Activated T-cell treated with anti-CD3 and anti-CD28 coated beads, Interleukin-2, amount 50 U/mL, for 72 hours (primary cell): ENCODE measurements around the gene MYCL. TPM values are rescaled to one million over a fixed set of nuclear protein-coding genes. Genes with fewer than 3 reads are reported as not detected.

Experiments
- ATAC-seq, 2 donors: fragments of 150-1000 bp; cut with Tn5 transposase; replicated peaks in 1 of 2; 2 replicates each; pipeline ENCODE4 v1.10.0; 2021; ENCODE audit warnings: moderate library complexity in 2 of 2, mild to moderate bottlenecking in 1 of 2
- DNase-seq, 2 donors: peaks; one replicate each; pipeline ENCODE4 v3.0.0; 2021 to 2022; ENCODE audit warnings: mixed read lengths in 1 of 2
- H3K27ac Mint-ChIP-seq: one replicate; pipeline ENCODE4 v1.8.0; 2022; ENCODE audit warnings: mild to moderate bottlenecking, moderate library complexity, mixed read lengths
- H3K27me3 Mint-ChIP-seq: one replicate; pipeline ENCODE4 v1.8.0; 2022; ENCODE audit warnings: low read depth, mixed read lengths
- H3K36me3 Mint-ChIP-seq, 2 donors: one replicate each; pipeline ENCODE4 v1.8.0; 2022; ENCODE audit warnings: mixed read lengths in 2 of 2, mild to moderate bottlenecking in 1 of 2; ENCODE audit not compliant: insufficient read depth in 2 of 2
- H3K4me1 Mint-ChIP-seq: one replicate; pipeline ENCODE4 v1.8.0; 2022; ENCODE audit warnings: low read depth, mixed read lengths
- H3K4me3 Mint-ChIP-seq, 2 donors: one replicate each; pipeline ENCODE4 v1.8.0; 2022; ENCODE audit warnings: mild to moderate bottlenecking in 2 of 2, mixed read lengths in 2 of 2, moderate library complexity in 2 of 2
- H3K9me3 Mint-ChIP-seq, 2 donors: one replicate each; pipeline ENCODE4 v1.8.0; 2022; ENCODE audit warnings: mixed read lengths in 2 of 2
- total RNA-seq, 2 donors: library from RNA; stranded (reverse); gene quantifications; one replicate each; pipeline ENCODE4 v1.2.3, GENCODE V29; 2022

The MYCL gene
- total RNA-seq, 2 donors from 2014 or later = 0.30 to 0.70 TPM

DNA sequence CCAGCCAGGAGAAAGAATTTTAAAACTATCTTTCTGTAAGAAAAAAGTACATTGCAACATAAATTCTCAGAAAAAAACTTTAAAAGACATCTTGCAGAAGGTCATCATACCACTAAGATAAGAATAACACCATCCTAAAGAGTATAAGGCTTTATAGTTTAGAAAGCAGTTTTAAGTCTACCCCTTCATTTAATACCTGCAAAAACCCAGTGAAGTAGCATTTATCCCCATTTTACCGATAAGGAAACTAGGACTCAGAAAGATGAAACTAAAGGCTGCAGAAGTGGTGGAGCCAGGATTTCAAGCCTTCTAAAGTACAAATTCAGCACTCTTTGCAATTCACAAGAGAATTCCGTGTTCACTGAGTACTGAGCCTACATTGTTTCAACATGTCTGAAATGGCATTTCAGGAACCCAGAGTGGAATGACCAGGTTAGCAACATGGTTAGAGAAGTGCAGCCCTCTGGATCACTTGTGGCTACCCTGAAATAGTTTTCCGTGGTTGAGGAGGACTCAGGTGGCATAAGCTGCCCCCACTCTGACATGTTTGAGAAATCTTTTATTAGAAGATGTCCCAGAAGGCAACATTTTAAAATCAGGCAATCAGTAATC is 6.7 kb downstream of the MYCL start:
- ATAC-seq (no peak), DNase-seq (no peak)
- Mint-ChIP-seq H3K27me3 (peaks cover 72% of the 10 kb centered on the region), H3K36me3 (no peaks in the 10 kb centered on the region), H3K4me1 (no peaks in the 10 kb centered on the region), H3K4me3 (no peak overlapping the region), H3K27ac (no peak overlapping the region), H3K9me3 (no peaks in the 10 kb centered on the region)

DNA sequence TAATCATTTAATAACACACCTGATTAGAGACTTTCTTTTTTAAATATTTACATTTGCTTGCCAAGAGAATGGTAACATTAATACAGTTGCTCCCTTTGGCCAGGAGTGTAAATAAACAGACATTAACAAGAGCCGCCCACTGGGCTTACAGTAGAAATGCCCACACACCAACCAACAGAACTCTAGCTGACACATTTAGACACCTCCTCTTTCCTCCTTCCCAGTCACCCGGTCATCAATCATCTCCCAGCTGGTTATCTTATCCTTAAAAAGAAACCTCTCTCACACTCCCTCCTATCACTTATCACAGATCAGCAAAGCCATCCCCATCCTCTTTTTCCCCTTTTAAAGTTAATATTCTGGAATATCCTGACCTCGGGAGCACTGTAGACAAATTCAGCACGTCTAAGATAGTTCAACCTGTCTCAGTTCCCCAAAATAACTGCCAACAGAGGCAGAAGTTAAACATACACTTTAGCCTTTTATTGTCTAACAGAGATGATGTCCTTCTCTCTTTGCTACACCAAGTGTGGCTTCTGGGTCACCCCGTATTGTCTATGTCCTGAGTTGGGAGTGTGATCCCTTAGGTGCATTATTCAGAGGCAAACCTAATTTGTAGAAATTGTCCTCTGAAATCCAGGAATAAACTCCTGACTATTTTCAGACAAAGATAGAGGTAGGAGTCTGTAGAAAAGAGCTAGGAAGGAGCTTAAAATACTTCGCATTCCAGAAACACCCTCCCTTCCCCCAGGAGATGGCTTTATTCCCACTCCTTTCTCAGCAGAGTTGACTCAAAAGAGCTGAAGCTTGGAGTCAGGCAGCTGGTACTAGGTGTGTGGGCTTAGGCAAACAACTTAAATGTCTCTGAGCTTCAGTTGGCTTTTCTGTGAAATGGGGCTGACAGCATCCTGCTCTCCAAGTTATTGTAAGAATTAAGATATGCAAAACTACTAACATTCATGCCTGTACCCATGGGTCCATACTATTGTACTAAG is 8.8 kb downstream of the MYCL start:
- Mint-ChIP-seq H3K36me3 (no peaks in the 10 kb centered on the region), H3K27me3 (peaks cover 52% of the 10 kb centered on the region), H3K4me3 (no peak overlapping the region), H3K27ac (no peak overlapping the region), H3K4me1 (no peaks in the 10 kb centered on the region), H3K9me3 (no peaks in the 10 kb centered on the region)
- no peak for ATAC-seq
- no peak for DNase-seq

DNA sequence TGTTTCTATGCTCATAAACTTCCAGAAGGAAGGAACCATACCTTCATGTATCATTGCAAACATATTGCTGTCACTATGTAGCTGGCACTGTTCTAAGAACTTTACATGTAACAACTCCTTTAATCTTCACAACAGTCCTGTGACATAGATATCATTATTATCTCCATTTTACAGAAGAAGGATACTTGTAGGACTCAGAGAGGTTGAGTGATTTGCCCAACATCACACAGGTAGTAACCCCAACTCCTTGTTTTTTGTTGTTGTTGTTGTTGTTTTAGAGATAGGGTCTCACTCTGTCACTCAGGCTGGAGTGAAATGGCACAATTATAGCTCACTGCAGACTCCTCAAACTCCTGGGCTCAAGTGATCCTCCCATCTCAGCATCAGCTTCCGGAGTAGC is 10.8 kb downstream of the MYCL start:
- H3K36me3 Mint-ChIP-seq = no peaks in the 10 kb centered on the region
- H3K4me1 Mint-ChIP-seq = no peaks in the 10 kb centered on the region
- no peak for DNase-seq
- ATAC-seq = no peak
- H3K27me3 Mint-ChIP-seq = peaks cover 38% of the 10 kb centered on the region
- no peaks in the 10 kb centered on the region for H3K9me3 Mint-ChIP-seq
- H3K27ac Mint-ChIP-seq = no peak overlapping the region
- H3K4me3 Mint-ChIP-seq = no peak overlapping the region

DNA sequence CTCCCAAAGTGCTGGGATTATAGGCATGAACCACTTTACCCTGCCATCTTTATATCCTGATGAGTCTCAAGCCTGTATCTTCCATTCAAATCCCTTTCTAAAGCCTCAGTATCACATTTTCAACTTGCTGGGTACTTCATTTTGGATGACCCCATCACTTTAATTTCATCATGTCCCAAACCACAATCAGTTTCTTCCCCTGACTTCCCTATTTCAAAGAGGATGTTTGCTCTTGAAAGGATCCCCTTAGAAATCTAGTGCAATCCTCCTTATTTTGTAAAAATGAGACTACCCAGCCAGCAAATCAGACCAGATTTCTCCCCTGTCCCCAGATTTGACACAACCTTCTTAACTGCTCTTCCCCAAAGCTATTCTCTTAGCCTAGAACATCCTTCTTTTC is 11.4 kb downstream of the MYCL start:
- Mint-ChIP-seq H3K4me1 (no peaks in the 10 kb centered on the region), H3K9me3 (no peaks in the 10 kb centered on the region), H3K4me3 (no peak overlapping the region), H3K27ac (no peak overlapping the region), H3K36me3 (no peaks in the 10 kb centered on the region), H3K27me3 (peaks cover 35% of the 10 kb centered on the region)
- no peak for ATAC-seq
- no peak for DNase-seq

DNA sequence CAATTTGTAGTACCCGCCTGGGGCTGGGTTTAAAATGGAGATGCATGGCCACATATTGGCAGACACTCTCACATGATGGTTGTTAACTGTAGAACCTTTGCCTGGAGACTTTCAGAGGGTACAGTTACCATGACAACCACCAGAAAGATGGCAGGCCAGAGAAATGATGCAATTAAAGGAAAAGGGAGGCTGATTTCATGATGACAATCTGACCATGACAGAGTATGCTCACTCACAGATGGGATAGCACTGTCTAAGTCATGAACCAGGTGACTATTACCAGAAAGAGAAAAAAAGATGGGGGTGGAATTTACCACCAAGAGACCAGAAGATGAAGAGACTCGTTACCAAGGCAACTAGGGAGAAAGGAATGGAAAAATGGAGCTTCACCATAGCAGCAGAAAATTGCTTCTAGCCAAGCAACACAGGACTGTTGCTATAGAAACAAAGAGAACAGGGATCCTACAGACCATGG is 14.9 kb downstream of the MYCL start:
- ATAC-seq = peak; percentile 79 to 80
- DNase-seq = peak; percentile 29 to 31

DNA sequence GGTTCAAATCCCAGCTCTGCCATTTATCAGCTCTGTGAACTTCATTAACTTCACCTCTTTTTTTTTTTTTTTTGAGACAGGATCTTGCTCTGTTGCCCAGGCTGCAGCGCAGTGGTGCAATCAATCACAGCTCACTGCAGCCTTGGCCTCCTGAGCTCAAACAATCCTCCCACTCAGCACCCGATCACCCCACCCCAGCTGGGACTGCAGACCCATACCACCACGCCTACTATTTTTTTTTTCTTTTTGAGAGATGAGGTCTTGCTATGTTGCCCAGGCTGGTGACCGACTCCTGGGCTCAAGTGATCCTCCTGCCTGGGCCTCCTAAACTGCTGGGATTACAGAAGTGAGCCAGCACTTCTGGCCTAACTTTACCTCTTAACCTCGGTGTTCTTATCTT is 16.2 kb downstream of the MYCL start:
- Mint-ChIP-seq H3K36me3 (no peaks in the 10 kb centered on the region), H3K27me3 (peaks cover 4% of the 10 kb centered on the region), H3K4me1 (peaks cover 18% of the 10 kb centered on the region), H3K4me3 (no peak overlapping the region), H3K27ac (no peak overlapping the region), H3K9me3 (no peaks in the 10 kb centered on the region)
- ATAC-seq (no peak), DNase-seq (no peak)

More for the DNA sequence above, 14.9 kb downstream of the MYCL start:
- Mint-ChIP-seq H3K27me3 (peaks cover 7% of the 10 kb centered on the region), H3K4me3 (no peak overlapping the region), H3K27ac (no peak overlapping the region), H3K9me3 (no peaks in the 10 kb centered on the region), H3K4me1 (peaks cover 11% of the 10 kb centered on the region), H3K36me3 (no peaks in the 10 kb centered on the region)

DNA sequence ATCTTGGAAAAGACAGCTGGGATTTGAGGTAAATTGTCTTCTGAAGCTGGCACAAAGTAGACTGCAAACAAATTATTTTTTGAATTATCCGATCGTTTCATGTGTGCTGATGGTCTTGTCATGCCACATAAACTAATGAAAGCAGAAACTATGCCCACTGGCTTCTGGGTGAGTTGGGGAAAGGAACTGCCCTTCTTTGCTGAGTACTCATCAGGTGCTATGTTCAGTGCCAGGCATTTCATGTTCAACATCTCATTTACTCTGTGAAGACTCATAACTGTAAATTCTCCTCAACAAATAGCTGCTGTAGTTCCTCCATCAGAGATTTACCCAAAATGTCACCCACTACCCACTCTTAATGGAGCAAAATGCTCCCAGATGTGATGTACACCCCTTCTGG is 19.6 kb downstream of the MYCL start:
- no peak for ATAC-seq
- peaks cover 0 to 1% of the 10 kb centered on the region in 2 donors for H3K36me3 Mint-ChIP-seq
- H3K9me3 Mint-ChIP-seq = no peaks in the 10 kb centered on the region

DNA sequence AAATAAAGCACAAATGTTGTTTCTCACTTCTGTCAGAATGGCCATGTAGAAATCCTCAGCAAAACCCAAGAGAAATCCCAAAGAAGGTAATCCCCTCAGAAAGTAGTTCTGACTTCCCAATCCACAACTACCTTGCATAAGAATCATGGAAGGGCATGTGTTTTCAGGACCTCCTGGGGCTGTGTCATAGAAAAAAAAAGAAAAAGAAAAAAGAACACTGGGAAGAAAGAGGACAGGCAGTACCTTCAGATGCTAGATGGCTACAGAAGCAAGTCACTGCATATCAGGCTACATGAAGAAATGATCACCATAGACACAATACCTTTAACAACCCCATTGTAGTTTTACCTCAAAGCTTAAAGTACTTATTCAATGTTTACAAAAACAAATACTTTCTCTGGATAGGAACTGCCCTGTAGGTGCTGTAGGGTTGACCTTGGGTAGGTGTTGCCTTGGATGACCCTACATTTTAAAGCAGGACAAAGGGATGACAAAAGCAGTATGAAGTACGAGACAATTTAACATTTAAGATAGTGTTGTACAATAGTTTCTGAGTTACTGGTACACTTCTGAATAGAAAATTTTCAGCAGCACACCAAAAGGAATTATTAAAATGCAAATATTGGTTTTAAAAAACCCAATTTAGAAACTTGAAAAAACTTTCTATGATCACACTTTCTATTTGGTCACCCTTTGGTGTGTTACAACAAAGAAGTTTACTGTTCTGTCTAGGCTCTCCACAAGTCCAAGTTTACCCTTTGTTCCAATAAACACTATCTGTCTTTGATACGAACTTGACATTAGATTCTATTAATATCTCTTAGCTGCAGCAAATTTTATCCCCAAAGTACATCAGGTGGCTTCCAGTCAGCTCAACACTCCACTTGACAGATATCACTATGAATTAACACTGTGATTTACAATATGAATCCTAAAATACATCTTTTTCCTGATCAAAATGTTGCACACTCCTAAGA is 23.4 kb downstream of the MYCL start:
- Mint-ChIP-seq H3K27me3 (no peaks in the 10 kb centered on the region), H3K4me1 (peaks cover 42% of the 10 kb centered on the region), H3K9me3 (no peaks in the 10 kb centered on the region), H3K27ac (peak overlapping the region; percentile 19), H3K4me3 (no peak overlapping the region), H3K36me3 (peaks cover 0 to 5% of the 10 kb centered on the region in 2 donors)
- ATAC-seq (no peak), DNase-seq (no peak)

More for the DNA sequence above, 19.6 kb downstream of the MYCL start:
- H3K4me1 Mint-ChIP-seq = peaks cover 35% of the 10 kb centered on the region
- H3K4me3 Mint-ChIP-seq = peak overlapping the region; percentile 95 to 97
- DNase-seq = no peak
- H3K27me3 Mint-ChIP-seq = no peaks in the 10 kb centered on the region
- H3K27ac Mint-ChIP-seq = peak overlapping the region; percentile 93

DNA sequence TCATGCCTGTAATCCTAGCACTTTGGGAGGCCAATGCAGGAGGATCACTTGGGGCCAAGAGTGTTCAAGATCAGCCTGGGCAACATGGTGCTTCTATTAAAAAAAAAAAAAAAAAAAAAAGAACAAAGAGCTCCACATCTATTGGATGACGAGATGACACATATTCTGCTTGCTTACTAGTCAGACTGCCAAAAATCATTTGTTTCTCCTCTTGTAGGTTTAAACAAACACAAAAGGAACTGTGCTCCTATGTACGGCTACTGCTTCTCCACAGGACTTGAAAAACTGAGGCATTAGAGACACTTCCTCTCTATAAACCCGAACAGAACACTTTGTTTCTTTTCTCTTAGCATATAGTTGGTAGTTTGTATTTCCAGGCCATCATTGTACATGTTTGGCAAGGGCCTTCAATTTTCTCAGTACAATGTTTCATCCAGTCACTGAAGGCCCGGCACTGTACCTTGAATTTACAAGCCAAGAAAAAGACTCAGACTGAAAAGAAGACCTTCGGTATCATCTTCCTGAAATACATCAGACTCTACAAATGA is 24.4 kb downstream of the MYCL start:
- Mint-ChIP-seq H3K4me3 (no peak overlapping the region), H3K4me1 (peaks cover 41% of the 10 kb centered on the region), H3K27me3 (no peaks in the 10 kb centered on the region), H3K36me3 (peaks cover 0 to 7% of the 10 kb centered on the region in 2 donors), H3K9me3 (no peaks in the 10 kb centered on the region), H3K27ac (no peak overlapping the region)
- DNase-seq (no peak), ATAC-seq (no peak)

DNA sequence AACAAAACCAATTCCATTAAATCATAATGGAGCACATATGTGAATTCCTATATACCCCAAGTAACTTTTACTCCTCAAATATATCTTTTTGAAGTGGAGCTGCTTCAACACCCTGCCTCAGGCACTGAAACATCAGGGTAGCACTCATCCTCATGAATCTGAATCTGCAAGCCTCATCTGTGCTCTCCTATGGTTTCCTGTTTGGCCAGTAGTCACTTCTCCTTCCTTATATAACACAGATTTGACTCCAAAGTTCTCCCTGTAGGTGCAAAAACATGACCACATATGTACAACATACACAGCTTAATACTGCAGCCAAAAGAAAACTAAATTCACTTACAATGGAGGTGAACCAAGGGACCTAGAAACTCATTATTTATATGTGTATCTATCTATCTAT is 25.6 kb downstream of the MYCL start:
- Mint-ChIP-seq H3K36me3 (peaks cover 0 to 7% of the 10 kb centered on the region in 2 donors), H3K27ac (no peak overlapping the region), H3K9me3 (no peaks in the 10 kb centered on the region), H3K27me3 (no peaks in the 10 kb centered on the region), H3K4me1 (peaks cover 29% of the 10 kb centered on the region), H3K4me3 (no peak overlapping the region)
- no peak for DNase-seq
- ATAC-seq = no peak

DNA sequence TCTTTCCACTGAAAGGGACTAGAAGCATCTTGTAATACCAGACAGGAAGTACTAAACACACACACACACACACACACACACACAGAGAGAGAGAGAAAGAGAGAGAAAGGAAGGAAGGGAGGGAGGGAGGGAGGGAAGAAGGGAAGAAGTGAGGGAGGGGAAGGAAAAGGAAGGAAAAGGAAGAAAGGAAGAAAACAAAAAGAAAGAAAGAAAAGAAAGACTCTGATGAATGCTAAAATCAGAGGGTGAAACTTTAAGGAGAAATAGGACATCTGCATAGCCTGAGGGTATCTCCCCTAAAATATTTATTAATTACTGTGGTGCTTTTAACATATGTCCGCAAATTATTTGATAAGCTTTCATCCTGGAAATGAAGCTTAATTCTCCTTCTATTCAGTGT is 29.0 kb downstream of the MYCL start:
- no peak overlapping the region for H3K27ac Mint-ChIP-seq
- peaks cover 17% of the 10 kb centered on the region for H3K4me1 Mint-ChIP-seq
- no peaks in the 10 kb centered on the region for H3K9me3 Mint-ChIP-seq
- H3K27me3 Mint-ChIP-seq = no peaks in the 10 kb centered on the region
- peaks cover 0 to 14% of the 10 kb centered on the region in 2 donors for H3K36me3 Mint-ChIP-seq
- DNase-seq (no peak), ATAC-seq (no peak)
- H3K4me3 Mint-ChIP-seq = no peak overlapping the region

DNA sequence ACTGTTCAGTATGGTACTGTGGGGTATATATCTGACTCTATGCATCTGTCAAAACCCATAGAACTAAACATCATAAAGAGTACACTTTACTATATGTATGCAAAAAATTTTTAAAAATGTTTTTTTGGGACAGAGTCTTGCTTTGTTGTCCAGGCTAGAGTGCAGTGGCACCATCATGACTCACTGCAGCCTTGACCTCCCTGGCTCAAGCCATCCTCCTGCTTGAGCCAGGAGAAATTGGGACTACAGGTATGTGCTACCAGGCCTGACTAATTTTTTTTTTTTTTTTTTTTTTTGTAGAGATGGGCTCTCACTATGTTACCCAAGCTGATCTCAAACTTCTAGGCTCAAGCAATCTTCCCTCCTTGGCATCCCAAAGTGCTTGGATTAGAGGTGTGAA is 29.9 kb downstream of the MYCL start:
- Mint-ChIP-seq H3K36me3 (peaks cover 0 to 12% of the 10 kb centered on the region in 2 donors), H3K4me1 (peaks cover 8% of the 10 kb centered on the region), H3K9me3 (no peaks in the 10 kb centered on the region), H3K27me3 (no peaks in the 10 kb centered on the region), H3K27ac (peak overlapping the region; percentile 23), H3K4me3 (no peak overlapping the region)
- ATAC-seq (no peak), DNase-seq (no peak)
